Measurements from ENCODE around the gene UTP14A. TPM values are rescaled to one million over a fixed set of nuclear protein-coding genes. Genes with fewer than 3 reads are reported as not detected.

UTP14A gene
- total and polyA plus RNA-seq, 2 of the 13 experiments (the other 11 are each of a cell fraction or from before 2014, with no cell fraction given), result 7.4 to 19.0 TPM

GRCh38 chrX:129905787-129906580 is at the start of gene UTP14A (continued):
- no peak for TF ChIP-seq ARID5B (CRISPR knock-in tag; IDR thresholded peaks at IDR 0.05)
- no peak for TF ChIP-seq ATF5 (CRISPR knock-in tag; IDR thresholded peaks at IDR 0.05; ENCODE audit: low read depth)
- no peak for TF ChIP-seq ZBTB10 (CRISPR knock-in tag; IDR thresholded peaks at IDR 0.05; ENCODE audit: borderline replicate concordance)
- TF ChIP-seq ZKSCAN8 (CRISPR knock-in tag; IDR thresholded peaks at IDR 0.05; ENCODE audit: borderline replicate concordance), result no peak
- TF ChIP-seq ZC3H13 (CRISPR knock-in tag; IDR thresholded peaks at IDR 0.05), result no peak
- TF ChIP-seq KAT7 (CRISPR knock-in tag; IDR thresholded peaks at IDR 0.05; ENCODE audit: borderline replicate concordance), result no peak
- TF ChIP-seq BCLAF1 (IDR thresholded peaks at IDR 0.05), result no peak
- no peak for TF ChIP-seq PITX1 (CRISPR knock-in tag; IDR thresholded peaks at IDR 0.05)
- peak; percentile 35; the same call in 1 of the 2 replicates for TF ChIP-seq ZNF143 (CRISPR knock-in tag; IDR thresholded peaks at IDR 0.05)
- no peak for TF ChIP-seq SATB2 (CRISPR knock-in tag; IDR thresholded peaks at IDR 0.05)
- no peak for TF ChIP-seq THAP8 (CRISPR knock-in tag; IDR thresholded peaks at IDR 0.05; ENCODE audit: borderline replicate concordance)
- peak; percentile 79 for TF ChIP-seq KDM5A (IDR thresholded peaks at IDR 0.05; ENCODE audit: borderline replicate concordance, low read length)
- no peak for TF ChIP-seq GTF2F1 (IDR thresholded peaks at IDR 0.05; ENCODE audit: low read length)
- TF ChIP-seq U2AF2 (IDR thresholded peaks at IDR 0.05; ENCODE audit: low read depth, low read length), result no peak
- no peak for TF ChIP-seq SNRNP70 (IDR thresholded peaks at IDR 0.05; ENCODE audit: low read depth, low read length)
- no peak for TF ChIP-seq CREBL2 (CRISPR knock-in tag; IDR thresholded peaks at IDR 0.05; ENCODE audit: borderline replicate concordance)

Data from HepG2 (cell line).